ENCODE data around the gene RBM20. TPM values are rescaled to one million over a fixed set of nuclear protein-coding genes. Genes with fewer than 3 reads are reported as not detected.
A peak's percentile ranks its signal among the peaks of the same experiment; 100 is the strongest.

The RBM20 gene
- total RNA-seq, 4 donors from 2014 or later: 0.62 to 7.4 (median 3.9) TPM

DNA sequence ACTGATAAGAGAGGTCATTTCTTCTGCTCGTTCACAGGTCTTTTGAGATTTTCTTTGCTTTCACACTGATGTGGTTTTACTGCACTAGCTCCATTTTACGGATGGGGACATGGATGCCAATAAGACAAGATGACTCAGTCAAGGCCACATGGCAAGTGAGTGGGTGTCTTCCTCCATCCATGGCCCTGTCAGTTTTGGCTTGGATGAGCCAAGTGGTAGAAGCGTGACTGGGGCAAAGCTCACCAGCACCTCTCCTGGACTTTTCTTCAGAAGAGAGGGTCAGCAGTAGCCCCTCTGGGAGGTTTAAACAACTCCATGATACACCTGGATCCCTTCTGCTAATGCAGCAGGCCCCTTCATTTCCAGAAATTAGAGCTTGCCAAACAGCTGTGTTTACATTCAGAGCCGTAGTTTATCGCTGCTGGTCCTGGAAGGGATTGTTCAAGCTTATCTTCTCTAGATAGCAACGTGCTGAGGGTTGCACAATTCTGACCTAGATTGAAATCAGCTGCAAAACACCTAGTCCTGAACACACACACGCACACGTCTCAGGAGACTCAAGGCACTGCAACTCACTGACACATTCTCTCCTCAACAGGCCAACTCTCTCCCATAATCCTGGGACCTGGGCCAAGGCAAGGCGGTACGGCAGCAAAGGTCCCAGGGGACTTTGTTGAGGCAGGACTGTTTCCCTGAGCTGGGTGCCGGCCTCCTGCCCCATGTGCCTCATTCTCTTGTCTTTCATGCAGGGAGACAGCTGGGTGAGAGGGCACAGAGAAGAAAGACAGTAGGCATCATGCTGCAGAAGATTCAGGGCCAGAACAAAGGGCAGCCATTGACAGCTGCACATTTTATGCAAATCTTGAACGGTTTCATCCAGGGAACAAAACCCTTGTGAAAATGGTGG is 213.4 kb downstream of the RBM20 start:
- peak overlapping the region in 1 of 4 donors; percentile 19 for H3K27ac ChIP-seq
- H3K4me3 ChIP-seq: no peak overlapping the region
- ATAC-seq: no peak
- H3K36me3 ChIP-seq: no peaks in the 10 kb centered on the region
- H3K9me3 ChIP-seq: no peaks in the 10 kb centered on the region
- no peak for TF ChIP-seq EP300 (IDR thresholded peaks at IDR 0.05)
- TF ChIP-seq, protein P1, sequence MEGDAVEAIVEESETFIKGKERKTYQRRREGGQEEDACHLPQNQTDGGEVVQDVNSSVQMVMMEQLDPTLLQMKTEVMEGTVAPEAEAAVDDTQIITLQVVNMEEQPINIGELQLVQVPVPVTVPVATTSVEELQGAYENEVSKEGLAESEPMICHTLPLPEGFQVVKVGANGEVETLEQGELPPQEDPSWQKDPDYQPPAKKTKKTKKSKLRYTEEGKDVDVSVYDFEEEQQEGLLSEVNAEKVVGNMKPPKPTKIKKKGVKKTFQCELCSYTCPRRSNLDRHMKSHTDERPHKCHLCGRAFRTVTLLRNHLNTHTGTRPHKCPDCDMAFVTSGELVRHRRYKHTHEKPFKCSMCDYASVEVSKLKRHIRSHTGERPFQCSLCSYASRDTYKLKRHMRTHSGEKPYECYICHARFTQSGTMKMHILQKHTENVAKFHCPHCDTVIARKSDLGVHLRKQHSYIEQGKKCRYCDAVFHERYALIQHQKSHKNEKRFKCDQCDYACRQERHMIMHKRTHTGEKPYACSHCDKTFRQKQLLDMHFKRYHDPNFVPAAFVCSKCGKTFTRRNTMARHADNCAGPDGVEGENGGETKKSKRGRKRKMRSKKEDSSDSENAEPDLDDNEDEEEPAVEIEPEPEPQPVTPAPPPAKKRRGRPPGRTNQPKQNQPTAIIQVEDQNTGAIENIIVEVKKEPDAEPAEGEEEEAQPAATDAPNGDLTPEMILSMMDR (IDR thresholded peaks at IDR 0.05): no peak
- TF ChIP-seq POLR2A (IDR thresholded peaks at IDR 0.05): no peak
- TF ChIP-seq POLR2AphosphoS5 (IDR thresholded peaks at IDR 0.05): no peak
- H3K4me1 ChIP-seq: peaks cover 0 to 28% (median 4%) of the 10 kb centered on the region in 3 donors
- 41 to 73% methylated on average over 3 to 7 of the region's 12 CpGs for WGBS, 2 donors (ENCODE audit: low coverage in 1 of 2)
- H3K27me3 ChIP-seq: no peaks in the 10 kb centered on the region

GRCh38 chr10:110858297-110858934 is 214.3 kb downstream of the RBM20 start:
- no peak for ATAC-seq
- 50% methylated on average over 1 of the region's 1 CpG; no CpG with 5 or more reads in 1 of the 2 donors for WGBS, 2 donors (ENCODE audit: low coverage in 1 of 2)
- peaks cover 0 to 28% (median 4%) of the 10 kb centered on the region in 3 donors for H3K4me1 ChIP-seq

GRCh38 chr10:110859206-110859972 is 215.3 kb downstream of the RBM20 start:
- TF ChIP-seq EP300 (IDR thresholded peaks at IDR 0.05) (no peak), POLR2AphosphoS5 (IDR thresholded peaks at IDR 0.05) (no peak), POLR2A (IDR thresholded peaks at IDR 0.05) (no peak)
- TF ChIP-seq, protein P1 (IDR thresholded peaks at IDR 0.05): no peak
- 66 to 100% methylated on average over 1 to 4 of the region's 6 CpGs for WGBS, 2 donors (ENCODE audit: low coverage in 1 of 2)
- H3K4me1 ChIP-seq: peaks cover 0 to 34% (median 4%) of the 10 kb centered on the region in 3 donors
- H3K9me3 ChIP-seq: no peaks in the 10 kb centered on the region
- peak overlapping the region in 3 of 4 donors; percentile 35 to 66 (median 59) for H3K27ac ChIP-seq
- no peaks in the 10 kb centered on the region for H3K36me3 ChIP-seq
- no peak overlapping the region for H3K4me3 ChIP-seq
- H3K27me3 ChIP-seq: no peaks in the 10 kb centered on the region
- peak; percentile 55 for ATAC-seq

More at GRCh38 chr10:110858297-110858934, 214.3 kb downstream of the RBM20 start:
- no peak overlapping the region for H3K4me3 ChIP-seq
- no peaks in the 10 kb centered on the region for H3K36me3 ChIP-seq
- H3K9me3 ChIP-seq: no peaks in the 10 kb centered on the region
- TF ChIP-seq POLR2A (IDR thresholded peaks at IDR 0.05): no peak
- no peak for TF ChIP-seq POLR2AphosphoS5 (IDR thresholded peaks at IDR 0.05)
- TF ChIP-seq, protein P1 (IDR thresholded peaks at IDR 0.05): no peak
- no peak for TF ChIP-seq EP300 (IDR thresholded peaks at IDR 0.05)
- no peaks in the 10 kb centered on the region for H3K27me3 ChIP-seq
- H3K27ac ChIP-seq: peak overlapping the region in 1 of 4 donors; percentile 19

DNA sequence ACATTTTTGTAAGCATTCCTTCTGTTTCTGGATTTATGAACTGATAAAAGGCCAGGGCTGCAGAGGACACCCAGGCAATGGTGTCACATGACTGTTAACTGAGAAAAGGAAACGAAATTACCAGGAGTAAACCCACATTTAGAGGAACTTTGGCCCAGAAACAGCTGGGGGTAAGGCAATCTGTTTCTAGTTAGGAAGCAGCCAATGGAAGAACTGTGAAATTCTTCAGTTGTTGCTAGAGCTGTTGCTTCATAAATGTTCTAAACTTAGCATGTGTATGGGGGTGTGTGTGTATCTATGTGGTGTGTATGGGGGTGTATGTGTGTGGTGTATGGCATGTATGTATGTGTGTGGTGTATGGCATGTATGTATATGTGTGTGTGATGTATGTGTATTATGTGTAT is 215.8 kb downstream of the RBM20 start:
- H3K27me3 ChIP-seq: no peaks in the 10 kb centered on the region
- H3K4me1 ChIP-seq: peaks cover 0 to 40% (median 4%) of the 10 kb centered on the region in 3 donors
- no peak overlapping the region for H3K4me3 ChIP-seq
- WGBS, 2 donors (ENCODE audit: low coverage in 1 of 2): 31% methylated on average over 1 of the region's 1 CpG; no CpG with 5 or more reads in 1 of the 2 donors
- no peaks in the 10 kb centered on the region for H3K9me3 ChIP-seq
- H3K36me3 ChIP-seq: no peaks in the 10 kb centered on the region
- ATAC-seq: peak; percentile 71
- H3K27ac ChIP-seq: peak overlapping the region in 3 of 4 donors; percentile 35 to 66 (median 59)
- no peak for TF ChIP-seq POLR2A (IDR thresholded peaks at IDR 0.05)
- TF ChIP-seq EP300 (IDR thresholded peaks at IDR 0.05): no peak
- TF ChIP-seq, protein P1 (IDR thresholded peaks at IDR 0.05): no peak
- TF ChIP-seq POLR2AphosphoS5 (IDR thresholded peaks at IDR 0.05): no peak

All from gastroesophageal sphincter (tissue), 4 donors.